ENCODE data around the gene TMEM176B. TPM values are rescaled to one million over a fixed set of nuclear protein-coding genes. Genes with fewer than 3 reads are reported as not detected.

The TMEM176B gene
- total RNA-seq, 3 donors from 2014 or later (not counting 1 experiment from before 2014, with no cell fraction given) = 4.0 TPM; not detected in 2

DNA sequence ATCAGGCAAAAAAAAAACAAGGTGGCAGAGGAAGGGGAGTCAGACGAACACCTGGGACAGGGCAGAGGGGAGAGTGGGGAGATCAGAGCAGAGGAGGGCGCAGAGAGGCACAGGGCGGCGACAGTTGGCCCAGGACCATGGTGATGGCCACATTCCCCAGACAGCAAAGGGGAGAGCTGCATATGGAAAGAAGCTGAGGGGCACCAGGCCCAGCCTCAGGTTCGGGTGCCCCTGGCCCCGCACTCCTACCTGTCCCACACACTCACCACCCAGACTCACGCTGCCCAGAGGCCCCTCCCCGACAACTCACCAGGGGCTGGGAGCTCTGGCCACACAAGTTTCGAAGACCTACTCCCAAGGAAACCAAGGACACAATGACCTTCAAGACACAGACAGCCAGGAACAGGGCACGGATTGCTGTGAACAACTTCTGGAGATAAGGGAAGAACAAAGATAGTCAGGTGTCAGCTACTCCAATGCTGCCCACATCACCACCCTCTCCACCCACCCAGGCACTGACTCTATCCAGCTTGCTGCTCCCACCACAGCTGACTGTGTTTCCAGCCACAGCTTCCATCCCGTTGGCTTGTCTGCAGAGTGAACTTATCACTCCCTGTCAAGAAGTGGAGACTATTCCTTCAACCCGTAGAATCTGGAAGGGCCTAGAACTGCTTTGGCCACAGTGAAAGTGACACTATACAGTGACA lies 8.3 kb downstream of the TMEM176B start:
- intact Hi-C loops (cut with micrococcal nuclease) = no loop called here
- Mint-ChIP-seq H3K36me3 (no peaks in the 10 kb centered on the region), H3K27me3 (ENCODE audit: low read depth in 2 of 2) (peaks cover 0 to 19% of the 10 kb centered on the region in 2 donors), H3K9me3 (no peaks in the 10 kb centered on the region), H3K27ac (no peak overlapping the region), H3K4me1 (no peaks in the 10 kb centered on the region), H3K4me3 (no peak overlapping the region)
- no peak overlapping the region for H3K27ac ChIP-seq (ENCODE audit: low read length)
- no peaks in the 10 kb centered on the region for H3K27me3 ChIP-seq (ENCODE audit: control insufficient read depth, insufficient read depth, low read length)
- no peaks in the 10 kb centered on the region for H3K36me3 ChIP-seq (ENCODE audit: control insufficient read depth, insufficient read depth, low read length)
- peaks cover 3% of the 10 kb centered on the region for H3K4me1 ChIP-seq (ENCODE audit: control insufficient read depth, insufficient read depth, low read length)
- DNase-seq (no peak), ATAC-seq (no peak)
- TF ChIP-seq, protein P1, sequence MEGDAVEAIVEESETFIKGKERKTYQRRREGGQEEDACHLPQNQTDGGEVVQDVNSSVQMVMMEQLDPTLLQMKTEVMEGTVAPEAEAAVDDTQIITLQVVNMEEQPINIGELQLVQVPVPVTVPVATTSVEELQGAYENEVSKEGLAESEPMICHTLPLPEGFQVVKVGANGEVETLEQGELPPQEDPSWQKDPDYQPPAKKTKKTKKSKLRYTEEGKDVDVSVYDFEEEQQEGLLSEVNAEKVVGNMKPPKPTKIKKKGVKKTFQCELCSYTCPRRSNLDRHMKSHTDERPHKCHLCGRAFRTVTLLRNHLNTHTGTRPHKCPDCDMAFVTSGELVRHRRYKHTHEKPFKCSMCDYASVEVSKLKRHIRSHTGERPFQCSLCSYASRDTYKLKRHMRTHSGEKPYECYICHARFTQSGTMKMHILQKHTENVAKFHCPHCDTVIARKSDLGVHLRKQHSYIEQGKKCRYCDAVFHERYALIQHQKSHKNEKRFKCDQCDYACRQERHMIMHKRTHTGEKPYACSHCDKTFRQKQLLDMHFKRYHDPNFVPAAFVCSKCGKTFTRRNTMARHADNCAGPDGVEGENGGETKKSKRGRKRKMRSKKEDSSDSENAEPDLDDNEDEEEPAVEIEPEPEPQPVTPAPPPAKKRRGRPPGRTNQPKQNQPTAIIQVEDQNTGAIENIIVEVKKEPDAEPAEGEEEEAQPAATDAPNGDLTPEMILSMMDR (IDR thresholded peaks at IDR 0.05) = no peak
- 91% methylated on average over 12 of the region's 12 CpGs for whole genome bisulfite sequencing (ENCODE audit: insufficient coverage)
- H3K4me3 ChIP-seq (ENCODE audit: low read length) = no peak overlapping the region
- H3K9me3 ChIP-seq (ENCODE audit: control insufficient read depth, insufficient read depth, low read length) = no peaks in the 10 kb centered on the region

DNA sequence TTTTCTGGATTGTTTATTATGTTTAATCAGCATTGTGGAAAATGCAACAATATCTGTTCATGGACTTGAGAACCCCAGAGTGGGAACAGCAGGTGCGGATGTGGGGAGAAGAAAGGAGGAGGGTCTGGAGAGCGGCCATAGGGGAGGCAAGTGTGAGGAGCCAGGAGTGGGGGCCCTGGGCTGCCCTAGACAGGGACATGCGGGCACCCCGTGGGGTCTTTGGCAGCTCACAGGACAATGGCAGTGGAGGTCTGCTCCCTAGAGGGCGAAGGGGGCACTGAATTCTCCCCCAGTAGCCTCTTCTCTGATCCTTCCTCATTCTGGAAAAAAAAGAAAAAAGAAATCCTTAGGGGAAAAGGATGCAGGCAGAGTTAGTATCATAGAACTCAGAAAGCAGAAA lies 8.9 kb downstream of the TMEM176B start:
- TF ChIP-seq, protein P1 (IDR thresholded peaks at IDR 0.05) = no peak
- Mint-ChIP-seq H3K4me3 (no peak overlapping the region), H3K4me1 (no peaks in the 10 kb centered on the region), H3K27me3 (ENCODE audit: low read depth in 2 of 2) (peaks cover 0 to 18% of the 10 kb centered on the region in 2 donors), H3K36me3 (no peaks in the 10 kb centered on the region), H3K27ac (no peak overlapping the region), H3K9me3 (no peaks in the 10 kb centered on the region)
- Histone ChIP-seq H3K4me3 (ENCODE audit: low read length) (no peak overlapping the region), H3K27ac (ENCODE audit: low read length) (no peak overlapping the region), H3K36me3 (ENCODE audit: control insufficient read depth, insufficient read depth, low read length) (no peaks in the 10 kb centered on the region), H3K27me3 (ENCODE audit: control insufficient read depth, insufficient read depth, low read length) (no peaks in the 10 kb centered on the region), H3K9me3 (ENCODE audit: control insufficient read depth, insufficient read depth, low read length) (no peaks in the 10 kb centered on the region), H3K4me1 (ENCODE audit: control insufficient read depth, insufficient read depth, low read length) (peaks cover 3% of the 10 kb centered on the region)
- ATAC-seq (no peak), DNase-seq (no peak)
- WGBS (ENCODE audit: insufficient coverage) = 81% methylated on average over 5 of the region's 5 CpGs
- intact Hi-C loops (cut with micrococcal nuclease) = no loop called here

DNA sequence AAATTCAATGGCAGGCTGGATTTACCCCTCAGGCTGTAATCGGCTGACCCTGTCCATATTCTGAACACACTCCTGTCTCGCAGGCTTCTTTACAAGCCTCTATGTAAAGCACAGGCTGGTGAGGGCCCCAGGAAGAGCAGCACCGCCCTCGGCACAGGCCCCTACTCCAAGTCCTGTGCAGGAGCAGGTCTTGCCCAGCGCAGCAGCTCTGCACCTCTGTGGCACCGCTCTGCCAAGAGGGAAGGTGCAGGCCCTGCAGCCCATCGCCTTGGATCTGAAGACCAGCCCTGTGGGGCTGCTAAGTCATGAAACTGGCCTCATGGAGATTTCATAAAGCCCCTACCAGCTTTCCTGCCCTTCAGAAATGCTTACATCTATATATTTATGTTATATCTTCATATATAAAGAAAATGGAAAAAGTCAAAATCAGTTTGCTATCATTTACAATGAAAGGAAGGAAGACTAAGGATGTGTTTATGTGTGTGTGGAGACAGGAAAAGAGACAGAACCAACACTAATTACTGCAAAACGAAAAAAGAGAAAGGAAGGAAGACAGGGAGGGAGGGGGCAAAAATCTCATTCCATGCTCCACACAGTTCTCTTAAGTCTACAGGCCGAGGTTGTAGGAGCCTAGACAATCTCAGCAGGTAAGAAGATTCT lies 9.6 kb downstream of the TMEM176B start:
- H3K4me3 Mint-ChIP-seq = no peak overlapping the region
- Histone ChIP-seq H3K27me3 (ENCODE audit: control insufficient read depth, insufficient read depth, low read length) (no peaks in the 10 kb centered on the region), H3K4me1 (ENCODE audit: control insufficient read depth, insufficient read depth, low read length) (peaks cover 3% of the 10 kb centered on the region), H3K4me3 (ENCODE audit: low read length) (no peak overlapping the region), H3K9me3 (ENCODE audit: control insufficient read depth, insufficient read depth, low read length) (no peaks in the 10 kb centered on the region), H3K36me3 (ENCODE audit: control insufficient read depth, insufficient read depth, low read length) (no peaks in the 10 kb centered on the region), H3K27ac (ENCODE audit: low read length) (no peak overlapping the region)
- no peak for ATAC-seq
- no peak overlapping the region for H3K27ac Mint-ChIP-seq
- no peaks in the 10 kb centered on the region for H3K4me1 Mint-ChIP-seq
- intact Hi-C loops (cut with micrococcal nuclease) = no loop called here
- no peaks in the 10 kb centered on the region for H3K36me3 Mint-ChIP-seq
- no peaks in the 10 kb centered on the region for H3K9me3 Mint-ChIP-seq
- no peak for DNase-seq
- peaks cover 0 to 16% of the 10 kb centered on the region in 2 donors for H3K27me3 Mint-ChIP-seq (ENCODE audit: low read depth in 2 of 2)
- TF ChIP-seq, protein P1 (IDR thresholded peaks at IDR 0.05) = no peak
- WGBS (ENCODE audit: insufficient coverage) = 91% methylated on average over 8 of the region's 9 CpGs
